HFF-Myc (cell line): ENCODE data around the gene DOCK3.

Source experiments
- DNase-seq: peaks from one replicate; pipeline ENCODE4 v3.0.0-alpha.2; 2011; ENCODE audit warnings: low read depth; ENCODE audit errors: extremely low read depth
- H3K4me3 ChIP-seq: replicated peaks from 2 replicates; pipeline ENCODE4 v1.5.1; 2011; ENCODE audit warnings: low read depth, mild to moderate bottlenecking, control low read depth, low read length
- CTCF ChIP-seq: IDR thresholded peaks from 2 replicates; pipeline ENCODE4 v1.5.1; 2012; ENCODE audit warnings: mild to moderate bottlenecking, low read depth, low read length, control low read depth; ENCODE audit errors: missing control alignments

The DOCK3 gene

GRCh38 chr3:50650018-50650417, 24.7 kb upstream of the DOCK3 start:
- no peak for TF ChIP-seq CTCF
- no peak overlapping the region for H3K4me3 ChIP-seq
- no peak for DNase-seq

GRCh38 chr3:50651445-50651844, 23.3 kb upstream of the DOCK3 start:
- no peak for TF ChIP-seq CTCF
- no peak for DNase-seq

GRCh38 chr3:50651920-50652529, 22.7 kb upstream of the DOCK3 start:
- no peak for DNase-seq
- no peak for TF ChIP-seq CTCF
- H3K4me3 ChIP-seq, result no peak overlapping the region

More at GRCh38 chr3:50651445-50651844, 23.3 kb upstream of the DOCK3 start:
- H3K4me3 ChIP-seq, result no peak overlapping the region

GRCh38 chr3:50652709-50653108, 22.0 kb upstream of the DOCK3 start:
- DNase-seq, result no peak
- no peak overlapping the region for H3K4me3 ChIP-seq
- peak; percentile 55 for TF ChIP-seq CTCF

- no peak overlapping the region for H3K4me3 ChIP-seq
- DNase-seq, result no peak
- no peak for TF ChIP-seq CTCF
Measured at GRCh38 chr3:50653937-50654595, 20.7 kb upstream of the DOCK3 start.

- TF ChIP-seq CTCF, result no peak
- no peak for DNase-seq
- no peak overlapping the region for H3K4me3 ChIP-seq
Measured at GRCh38 chr3:50655009-50655830, 19.5 kb upstream of the DOCK3 start.
